ENCODE data around the gene DNAH11. TPM values are rescaled to one million over a fixed set of nuclear protein-coding genes. Genes with fewer than 3 reads are reported as not detected.
"Not testable (repeated sequence)": the region's sequence is repeated elsewhere in the genome, so short reads cannot be mapped to it uniquely, and the experiment has no call there.

Gene DNAH11
- total and polyA plus RNA-seq, 4 experiments from 2014 or later = 0.06 TPM; not detected in 3

DNA sequence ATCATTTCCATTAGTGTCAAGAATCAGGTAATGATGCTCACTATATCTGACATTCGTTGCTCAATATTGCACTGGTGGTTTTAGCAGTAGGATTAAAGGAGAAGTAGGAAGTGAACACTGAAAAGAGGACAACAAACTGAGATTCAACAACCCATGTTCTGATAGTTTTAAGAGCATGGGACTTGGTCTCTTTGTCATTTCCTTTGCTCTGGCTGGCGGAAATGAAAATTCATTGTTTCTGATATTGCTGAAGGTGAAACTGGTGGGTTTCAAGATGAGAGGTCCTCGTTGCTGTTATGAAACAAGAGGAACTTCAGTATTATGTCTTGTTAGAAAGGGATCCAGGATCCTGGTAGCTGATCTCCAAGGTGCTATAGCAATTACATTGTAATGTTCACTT is 129.0 kb downstream of the DNAH11 start:
- H3K27me3 Mint-ChIP-seq = peaks cover 0 to 3% of the 10 kb centered on the region in 2 donors
- POLR2A ChIA-PET (ENCODE audit: partially characterized antibody) = no interaction called here

DNA sequence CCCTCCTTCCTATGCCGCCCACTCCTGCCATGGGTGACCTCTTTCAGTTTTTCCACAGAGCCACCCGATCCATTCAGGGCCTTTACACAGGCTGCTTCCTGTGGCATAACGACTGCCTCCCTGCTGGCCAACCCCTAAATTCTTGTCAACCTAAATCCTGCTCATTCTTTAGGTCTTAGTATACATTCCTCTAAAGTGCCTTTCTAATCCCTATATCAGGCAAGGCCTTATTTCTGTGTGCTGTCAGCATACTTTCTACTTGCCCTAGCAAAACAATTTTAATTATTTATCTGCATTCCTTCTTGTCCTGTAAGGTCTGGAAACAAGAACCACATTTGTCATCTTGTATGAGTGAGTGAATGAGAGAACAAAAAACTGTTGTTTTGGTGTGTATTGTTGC is 132.4 kb downstream of the DNAH11 start:
- Histone ChIP-seq H3K27me3 (ENCODE audit: insufficient read depth, low read length) (no peaks in the 10 kb centered on the region), H3K27ac (ENCODE audit: low read depth, low read length) (no peak overlapping the region), H3K9me3 (ENCODE audit: control insufficient read depth in 1 of 2, low read length in 2 of 2) (no peaks in the 10 kb centered on the region), H3K36me3 (ENCODE audit: insufficient read depth, low read length) (no peaks in the 10 kb centered on the region), H3K4me1 (ENCODE audit: insufficient read depth, low read length) (no peaks in the 10 kb centered on the region), H3K4me3 (ENCODE audit: low read length in 2 of 2) (no peak overlapping the region)
- H3K27me3 Mint-ChIP-seq = peaks cover 0 to 5% of the 10 kb centered on the region in 2 donors
- ChIA-PET CTCF (ENCODE audit: partially characterized antibody) (no interaction called here), POLR2A (ENCODE audit: partially characterized antibody) (no interaction called here)
- no peak overlapping the region for H3K4me3 Mint-ChIP-seq
- DNase-seq = no peak
- intact Hi-C loops (cut with micrococcal nuclease) = no loop called here
- H3K27ac Mint-ChIP-seq = no peak overlapping the region
- peaks cover 0 to 2% (median under 1%) of the 10 kb centered on the region in 4 donors for H3K4me1 Mint-ChIP-seq
- H3K9me3 Mint-ChIP-seq = peaks cover 0 to 3% (median 0%) of the 10 kb centered on the region in 8 donors
- no peaks in the 10 kb centered on the region for H3K36me3 Mint-ChIP-seq

More for the DNA sequence above, 129.0 kb downstream of the DNAH11 start:
- H3K4me1 Mint-ChIP-seq = peaks cover 0 to 2% (median under 1%) of the 10 kb centered on the region in 4 donors
- no peak for DNase-seq
- H3K4me3 ChIP-seq (ENCODE audit: low read length in 2 of 2) = no peak overlapping the region
- H3K36me3 Mint-ChIP-seq = no peaks in the 10 kb centered on the region
- no peaks in the 10 kb centered on the region for H3K36me3 ChIP-seq (ENCODE audit: insufficient read depth, low read length)
- CTCF ChIA-PET (ENCODE audit: partially characterized antibody) = interaction anchor here (1.4 kb wide), 1 partner anchor 8 kb away, joined by 3 read pairs; no protein-coding TSS in a partner anchor
- no peaks in the 10 kb centered on the region for H3K4me1 ChIP-seq (ENCODE audit: insufficient read depth, low read length)
- H3K27ac ChIP-seq (ENCODE audit: low read depth, low read length) = no peak overlapping the region
- H3K9me3 ChIP-seq (ENCODE audit: control insufficient read depth in 1 of 2, low read length in 2 of 2) = no peaks in the 10 kb centered on the region
- intact Hi-C loops (cut with micrococcal nuclease) = no loop called here
- no peak overlapping the region for H3K4me3 Mint-ChIP-seq
- no peaks in the 10 kb centered on the region for H3K27me3 ChIP-seq (ENCODE audit: insufficient read depth, low read length)
- H3K27ac Mint-ChIP-seq = no peak overlapping the region
- H3K9me3 Mint-ChIP-seq = no peaks in the 10 kb centered on the region

DNA sequence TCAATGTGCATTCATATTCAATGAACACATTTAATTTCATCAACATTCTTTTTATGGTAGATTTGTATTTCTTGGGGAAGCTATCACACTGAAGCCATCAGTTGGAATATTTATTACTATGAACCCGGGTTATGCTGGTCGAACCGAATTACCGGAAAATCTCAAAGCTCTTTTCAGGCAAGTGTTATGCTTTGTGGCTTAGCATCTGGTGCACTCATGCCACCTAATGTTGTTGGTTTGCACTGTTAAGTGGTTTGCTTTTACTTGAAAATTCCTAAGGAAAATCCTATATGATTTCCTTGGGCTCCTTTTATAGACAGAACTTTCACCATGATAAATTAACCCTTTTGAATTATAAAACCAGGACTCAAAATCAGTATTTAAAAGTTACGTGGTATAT is 147.9 kb downstream of the DNAH11 start:
- DNase-seq = no peak
- Histone ChIP-seq H3K27me3 (ENCODE audit: insufficient read depth, low read length) (no peaks in the 10 kb centered on the region), H3K4me1 (ENCODE audit: insufficient read depth, low read length) (no peaks in the 10 kb centered on the region), H3K27ac (ENCODE audit: low read depth, low read length) (no peak overlapping the region), H3K9me3 (ENCODE audit: control insufficient read depth in 1 of 2, low read length in 2 of 2) (no peaks in the 10 kb centered on the region), H3K36me3 (ENCODE audit: insufficient read depth, low read length) (no peaks in the 10 kb centered on the region), H3K4me3 (ENCODE audit: low read length in 2 of 2) (no peak overlapping the region)
- intact Hi-C loops (cut with micrococcal nuclease) = no loop called here
- Mint-ChIP-seq H3K27me3 (peaks cover 3 to 8% of the 10 kb centered on the region in 2 donors), H3K9me3 (peaks cover 0 to 2% (median 0%) of the 10 kb centered on the region in 8 donors), H3K4me3 (no peak overlapping the region), H3K27ac (no peak overlapping the region), H3K36me3 (no peaks in the 10 kb centered on the region), H3K4me1 (no peaks in the 10 kb centered on the region)
- POLR2A ChIA-PET (ENCODE audit: partially characterized antibody) = no interaction called here
- CTCF ChIA-PET (ENCODE audit: partially characterized antibody) = no interaction called here

DNA sequence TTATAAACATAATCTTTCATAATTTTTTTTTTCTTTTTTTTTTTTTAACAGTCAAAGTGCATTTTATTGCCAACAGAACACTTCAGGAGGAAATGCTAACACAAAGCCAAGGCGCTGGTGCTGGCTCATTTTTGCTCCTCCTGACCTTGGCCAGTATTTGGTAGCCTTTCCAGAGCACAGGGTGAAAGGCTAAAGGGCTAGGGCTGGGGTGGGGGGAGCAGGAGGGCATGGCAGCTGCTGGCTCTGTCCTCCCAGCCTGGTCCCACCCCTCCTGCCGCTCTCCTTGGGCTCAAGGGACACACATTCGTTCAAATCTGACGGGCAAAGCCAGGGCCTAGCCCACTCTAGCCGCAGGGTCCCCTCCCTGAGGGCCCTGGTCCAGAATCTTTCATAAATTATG is 148.3 kb downstream of the DNAH11 start:
- H3K4me3 Mint-ChIP-seq; H3K4me1 ChIP-seq (ENCODE audit: insufficient read depth, low read length); H3K9me3 ChIP-seq (ENCODE audit: control insufficient read depth in 1 of 2, low read length in 2 of 2); DNase-seq; H3K36me3 ChIP-seq (ENCODE audit: insufficient read depth, low read length); intact Hi-C loops (cut with micrococcal nuclease); H3K4me3 ChIP-seq (ENCODE audit: low read length in 2 of 2); H3K27me3 ChIP-seq (ENCODE audit: insufficient read depth, low read length); H3K36me3 Mint-ChIP-seq; H3K9me3 Mint-ChIP-seq; POLR2A ChIA-PET (ENCODE audit: partially characterized antibody); CTCF ChIA-PET (ENCODE audit: partially characterized antibody); H3K4me1 Mint-ChIP-seq; H3K27ac Mint-ChIP-seq; H3K27ac ChIP-seq (ENCODE audit: low read depth, low read length): not testable (repeated sequence)
- peaks cover 3 to 10% of the 10 kb centered on the region in 2 donors for H3K27me3 Mint-ChIP-seq

DNA sequence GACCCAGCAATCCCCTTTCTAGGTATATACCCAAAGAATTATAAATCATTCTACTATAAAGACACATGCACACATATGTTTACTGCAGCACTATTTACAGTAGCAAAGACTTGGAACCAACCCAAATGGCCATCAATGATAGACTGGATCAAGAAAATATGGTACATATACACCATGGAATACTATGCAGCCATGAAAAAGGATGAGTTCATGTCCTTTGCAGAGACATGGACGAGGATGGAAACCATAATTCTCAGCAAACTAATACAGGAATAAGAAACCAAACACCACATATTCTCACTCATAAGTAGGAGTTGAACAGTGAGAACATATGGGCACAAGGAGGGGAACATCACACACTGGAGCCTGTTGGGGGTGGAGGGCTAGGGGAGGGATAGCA is 157.7 kb downstream of the DNAH11 start:
- H3K4me3 Mint-ChIP-seq; H3K36me3 Mint-ChIP-seq; H3K27ac Mint-ChIP-seq; H3K4me1 ChIP-seq (ENCODE audit: insufficient read depth, low read length); H3K36me3 ChIP-seq (ENCODE audit: insufficient read depth, low read length); H3K4me3 ChIP-seq (ENCODE audit: low read length in 2 of 2); CTCF ChIA-PET (ENCODE audit: partially characterized antibody); POLR2A ChIA-PET (ENCODE audit: partially characterized antibody); H3K27me3 Mint-ChIP-seq; H3K9me3 Mint-ChIP-seq; H3K9me3 ChIP-seq (ENCODE audit: control insufficient read depth in 1 of 2, low read length in 2 of 2); H3K27me3 ChIP-seq (ENCODE audit: insufficient read depth, low read length); H3K4me1 Mint-ChIP-seq; intact Hi-C loops (cut with micrococcal nuclease); DNase-seq; H3K27ac ChIP-seq (ENCODE audit: low read depth, low read length): not testable (repeated sequence)

DNA sequence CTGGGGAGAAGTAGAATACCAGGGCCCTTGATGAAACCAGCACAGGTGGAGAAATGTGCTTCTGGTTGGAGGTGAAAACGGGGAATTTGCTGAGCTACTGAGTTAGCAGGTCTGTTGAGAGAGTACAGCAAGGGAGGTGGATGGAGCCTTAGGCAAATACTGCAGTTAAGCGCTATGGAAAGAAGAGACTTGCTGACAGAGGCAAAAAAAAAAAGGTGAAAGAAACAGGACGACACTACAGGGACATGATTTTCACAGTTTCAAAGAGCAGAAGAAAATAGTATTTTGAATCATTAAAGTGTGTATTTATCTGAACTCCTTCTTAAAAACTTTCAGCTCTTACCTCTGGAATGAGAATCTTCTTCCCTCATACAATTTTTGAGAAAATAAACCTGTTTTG is 159.5 kb downstream of the DNAH11 start:
- POLR2A ChIA-PET (ENCODE audit: partially characterized antibody) = no interaction called here
- intact Hi-C loops (cut with micrococcal nuclease) = no loop called here

DNA sequence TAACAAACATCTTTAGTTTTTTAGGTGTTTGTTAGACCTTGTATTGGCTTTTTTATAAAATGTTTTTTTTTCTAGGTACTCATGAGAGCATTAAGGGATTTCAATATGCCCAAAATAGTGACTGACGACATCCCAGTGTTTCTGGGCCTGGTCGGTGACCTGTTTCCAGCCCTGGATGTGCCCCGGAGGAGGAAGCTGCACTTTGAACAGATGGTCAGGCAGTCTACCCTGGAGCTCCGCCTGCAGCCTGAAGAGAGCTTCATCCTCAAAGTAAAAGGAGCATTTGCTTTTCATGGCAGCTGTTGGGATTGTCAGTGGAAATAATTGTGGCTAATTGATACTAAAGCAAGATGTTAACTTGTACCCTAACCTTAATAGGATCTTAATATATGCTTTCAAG is 161.5 kb downstream of the DNAH11 start:
- no peaks in the 10 kb centered on the region for H3K9me3 ChIP-seq (ENCODE audit: control insufficient read depth in 1 of 2, low read length in 2 of 2)
- H3K27ac ChIP-seq (ENCODE audit: low read depth, low read length) = no peak overlapping the region
- DNase-seq = no peak
- no peaks in the 10 kb centered on the region for H3K36me3 Mint-ChIP-seq
- H3K9me3 Mint-ChIP-seq = peaks cover 0 to 8% (median 2%) of the 10 kb centered on the region in 8 donors
- H3K36me3 ChIP-seq (ENCODE audit: insufficient read depth, low read length) = no peaks in the 10 kb centered on the region
- ChIA-PET POLR2A (ENCODE audit: partially characterized antibody) (no interaction called here), CTCF (ENCODE audit: partially characterized antibody) (no interaction called here)
- H3K4me3 ChIP-seq (ENCODE audit: low read length in 2 of 2) = no peak overlapping the region
- no peak overlapping the region for H3K27ac Mint-ChIP-seq
- H3K4me1 Mint-ChIP-seq = no peaks in the 10 kb centered on the region
- peaks cover 0 to 2% of the 10 kb centered on the region in 2 donors for H3K27me3 Mint-ChIP-seq
- H3K4me1 ChIP-seq (ENCODE audit: insufficient read depth, low read length) = no peaks in the 10 kb centered on the region
- H3K27me3 ChIP-seq (ENCODE audit: insufficient read depth, low read length) = no peaks in the 10 kb centered on the region
- intact Hi-C loops (cut with micrococcal nuclease) = no loop called here
- no peak overlapping the region for H3K4me3 Mint-ChIP-seq

More for the DNA sequence above, 159.5 kb downstream of the DNAH11 start:
- no peaks in the 10 kb centered on the region for H3K36me3 Mint-ChIP-seq
- H3K4me1 ChIP-seq (ENCODE audit: insufficient read depth, low read length) = no peaks in the 10 kb centered on the region
- CTCF ChIA-PET (ENCODE audit: partially characterized antibody) = no interaction called here
- no peaks in the 10 kb centered on the region for H3K9me3 ChIP-seq (ENCODE audit: control insufficient read depth in 1 of 2, low read length in 2 of 2)
- no peaks in the 10 kb centered on the region for H3K27me3 ChIP-seq (ENCODE audit: insufficient read depth, low read length)
- no peak for DNase-seq
- H3K9me3 Mint-ChIP-seq = peaks cover 0 to 8% (median 2%) of the 10 kb centered on the region in 8 donors
- peaks cover 0 to 2% of the 10 kb centered on the region in 2 donors for H3K27me3 Mint-ChIP-seq
- H3K4me3 Mint-ChIP-seq = no peak overlapping the region
- no peaks in the 10 kb centered on the region for H3K36me3 ChIP-seq (ENCODE audit: insufficient read depth, low read length)
- H3K4me3 ChIP-seq (ENCODE audit: low read length in 2 of 2) = no peak overlapping the region
- H3K27ac Mint-ChIP-seq = no peak overlapping the region
- no peaks in the 10 kb centered on the region for H3K4me1 Mint-ChIP-seq
- no peak overlapping the region for H3K27ac ChIP-seq (ENCODE audit: low read depth, low read length)

DNA sequence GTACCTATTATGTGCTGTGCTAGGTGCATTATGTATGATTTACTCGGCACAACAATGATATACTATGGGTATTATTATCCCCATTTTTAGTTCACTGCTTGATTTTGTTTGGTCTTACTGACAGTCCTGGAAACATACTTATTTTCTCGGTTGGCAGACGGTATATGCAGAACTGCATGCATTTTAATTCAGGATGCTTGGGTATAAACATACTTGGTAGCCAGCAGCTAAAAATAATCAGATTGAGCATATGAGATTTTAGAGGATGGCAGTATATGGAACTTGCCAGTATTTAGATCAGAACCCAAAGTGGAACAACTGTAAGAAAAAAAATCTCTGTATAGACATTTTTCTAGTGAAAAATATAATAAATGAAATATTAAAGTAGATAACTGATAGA is 163.3 kb downstream of the DNAH11 start:
- no peaks in the 10 kb centered on the region for H3K9me3 Mint-ChIP-seq
- no peaks in the 10 kb centered on the region for H3K4me1 Mint-ChIP-seq
- H3K4me3 Mint-ChIP-seq = no peak overlapping the region
- Histone ChIP-seq H3K27me3 (ENCODE audit: insufficient read depth, low read length) (no peaks in the 10 kb centered on the region), H3K9me3 (ENCODE audit: control insufficient read depth in 1 of 2, low read length in 2 of 2) (no peaks in the 10 kb centered on the region), H3K36me3 (ENCODE audit: insufficient read depth, low read length) (no peaks in the 10 kb centered on the region), H3K4me3 (ENCODE audit: low read length in 2 of 2) (no peak overlapping the region), H3K4me1 (ENCODE audit: insufficient read depth, low read length) (no peaks in the 10 kb centered on the region), H3K27ac (ENCODE audit: low read depth, low read length) (no peak overlapping the region)
- H3K36me3 Mint-ChIP-seq = no peaks in the 10 kb centered on the region
- DNase-seq = no peak
- CTCF ChIA-PET (ENCODE audit: partially characterized antibody) = no interaction called here
- intact Hi-C loops (cut with micrococcal nuclease) = no loop called here
- no peak overlapping the region for H3K27ac Mint-ChIP-seq
- H3K27me3 Mint-ChIP-seq = no peaks in the 10 kb centered on the region
- POLR2A ChIA-PET (ENCODE audit: partially characterized antibody) = no interaction called here
